ENCODE measurements around the gene LAMA3. TPM values are rescaled to one million over a fixed set of nuclear protein-coding genes. Genes with fewer than 3 reads are reported as not detected.

LAMA3 gene
- total RNA-seq, 1 donor from 2014 or later, result 9.4 TPM

DNA sequence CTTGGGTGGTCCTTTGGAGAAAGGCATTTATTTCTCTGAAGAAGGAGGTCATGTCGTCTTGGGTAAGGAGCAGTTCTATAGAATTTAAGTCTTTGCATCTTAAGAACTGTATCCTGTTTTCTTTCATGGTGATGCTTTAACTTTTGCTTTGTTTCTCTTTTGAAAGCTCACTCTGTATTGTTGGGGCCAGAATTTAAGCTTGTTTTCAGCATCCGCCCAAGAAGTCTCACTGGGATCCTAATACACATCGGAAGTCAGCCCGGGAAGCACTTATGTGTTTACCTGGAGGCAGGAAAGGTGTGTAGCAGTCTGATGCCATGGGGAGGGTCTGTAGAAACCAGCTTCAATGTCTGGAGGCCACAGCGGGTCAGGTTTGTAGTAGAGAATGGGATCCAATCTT, 260.6 kb downstream of the LAMA3 start:
- TF ChIP-seq, protein P1, sequence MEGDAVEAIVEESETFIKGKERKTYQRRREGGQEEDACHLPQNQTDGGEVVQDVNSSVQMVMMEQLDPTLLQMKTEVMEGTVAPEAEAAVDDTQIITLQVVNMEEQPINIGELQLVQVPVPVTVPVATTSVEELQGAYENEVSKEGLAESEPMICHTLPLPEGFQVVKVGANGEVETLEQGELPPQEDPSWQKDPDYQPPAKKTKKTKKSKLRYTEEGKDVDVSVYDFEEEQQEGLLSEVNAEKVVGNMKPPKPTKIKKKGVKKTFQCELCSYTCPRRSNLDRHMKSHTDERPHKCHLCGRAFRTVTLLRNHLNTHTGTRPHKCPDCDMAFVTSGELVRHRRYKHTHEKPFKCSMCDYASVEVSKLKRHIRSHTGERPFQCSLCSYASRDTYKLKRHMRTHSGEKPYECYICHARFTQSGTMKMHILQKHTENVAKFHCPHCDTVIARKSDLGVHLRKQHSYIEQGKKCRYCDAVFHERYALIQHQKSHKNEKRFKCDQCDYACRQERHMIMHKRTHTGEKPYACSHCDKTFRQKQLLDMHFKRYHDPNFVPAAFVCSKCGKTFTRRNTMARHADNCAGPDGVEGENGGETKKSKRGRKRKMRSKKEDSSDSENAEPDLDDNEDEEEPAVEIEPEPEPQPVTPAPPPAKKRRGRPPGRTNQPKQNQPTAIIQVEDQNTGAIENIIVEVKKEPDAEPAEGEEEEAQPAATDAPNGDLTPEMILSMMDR (conservative IDR thresholded peaks at IDR 0.05), result no peak
- H3K27ac Mint-ChIP-seq, result no peak overlapping the region
- no peaks in the 10 kb centered on the region for H3K36me3 Mint-ChIP-seq
- no peaks in the 10 kb centered on the region for H3K27me3 Mint-ChIP-seq
- H3K4me1 Mint-ChIP-seq (ENCODE audit: unreplicated experiment), result peaks cover 3% of the 10 kb centered on the region
- DNase-seq (ENCODE audit: extremely low spot score, unreplicated experiment), result no peak
- H3K9me3 Mint-ChIP-seq, result no peaks in the 10 kb centered on the region
- no peak overlapping the region for H3K4me3 Mint-ChIP-seq

DNA sequence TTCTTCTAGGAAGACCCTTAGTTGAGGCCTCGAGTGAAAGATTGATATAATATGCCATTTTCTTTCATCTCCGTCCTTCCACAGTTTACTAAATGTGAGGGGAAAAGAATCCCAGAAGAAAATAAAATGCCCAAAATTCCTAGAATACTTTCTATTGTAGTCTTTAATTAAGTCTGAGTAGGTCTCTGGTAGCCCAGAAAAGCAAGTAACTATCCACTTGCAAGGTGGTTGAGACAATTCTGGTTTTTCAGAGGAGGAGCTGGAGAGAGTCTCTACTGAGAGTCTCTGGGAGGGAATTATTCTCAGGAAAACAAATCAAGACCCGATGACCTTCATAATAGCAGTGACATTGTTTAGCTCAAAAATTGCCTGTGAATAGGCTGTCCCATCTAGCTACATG, 261.4 kb downstream of the LAMA3 start:
- Mint-ChIP-seq H3K4me3 (no peak overlapping the region), H3K27me3 (no peaks in the 10 kb centered on the region), H3K9me3 (no peaks in the 10 kb centered on the region), H3K4me1 (ENCODE audit: unreplicated experiment) (no peaks in the 10 kb centered on the region), H3K36me3 (no peaks in the 10 kb centered on the region), H3K27ac (no peak overlapping the region)
- DNase-seq (ENCODE audit: extremely low spot score, unreplicated experiment), result no peak
- TF ChIP-seq, protein P1 (conservative IDR thresholded peaks at IDR 0.05), result no peak

DNA sequence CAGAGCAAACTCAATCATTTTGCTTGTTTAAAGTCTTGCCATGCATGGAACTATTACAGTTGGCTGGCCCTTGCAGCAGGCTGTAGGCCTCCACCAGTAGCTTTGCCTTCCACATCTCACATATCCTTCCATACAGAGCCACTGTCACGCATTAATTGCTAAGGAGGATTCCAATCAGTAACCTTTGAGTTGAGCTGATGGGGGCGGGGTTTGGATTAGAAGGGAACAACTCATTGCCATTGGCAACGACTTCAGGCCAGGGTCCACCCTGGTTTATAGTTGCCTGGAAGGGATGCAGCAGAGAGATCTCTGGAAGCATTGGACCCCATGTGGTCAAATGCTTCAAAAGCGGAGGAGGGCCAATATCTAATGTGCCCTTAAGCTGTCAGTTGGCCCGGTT, 262.0 kb downstream of the LAMA3 start:
- Mint-ChIP-seq H3K27me3 (no peaks in the 10 kb centered on the region), H3K4me3 (no peak overlapping the region), H3K4me1 (ENCODE audit: unreplicated experiment) (no peaks in the 10 kb centered on the region), H3K36me3 (no peaks in the 10 kb centered on the region), H3K27ac (no peak overlapping the region), H3K9me3 (no peaks in the 10 kb centered on the region)
- TF ChIP-seq, protein P1 (conservative IDR thresholded peaks at IDR 0.05), result no peak
- no peak for DNase-seq (ENCODE audit: extremely low spot score, unreplicated experiment)

DNA sequence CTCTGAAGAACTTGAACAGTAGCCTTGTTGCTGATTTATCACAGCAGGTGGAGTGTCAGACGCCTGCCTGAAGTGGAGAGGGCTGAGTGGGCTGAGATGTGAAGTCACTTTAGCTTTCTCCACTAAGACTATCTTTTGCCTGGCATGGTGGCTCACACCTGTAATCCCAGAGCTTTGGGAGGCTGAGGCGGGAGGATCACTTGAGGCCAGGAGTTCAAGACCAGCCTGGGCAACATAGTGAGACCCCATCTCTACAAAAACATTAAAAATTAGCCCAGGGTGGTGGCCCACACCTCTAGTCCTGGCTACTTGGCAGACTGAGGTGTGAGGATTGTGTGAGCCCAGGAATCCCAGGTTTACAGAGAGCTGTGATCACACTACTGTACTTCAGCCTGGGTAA, 264.7 kb downstream of the LAMA3 start:
- no peaks in the 10 kb centered on the region for H3K36me3 Mint-ChIP-seq
- no peak overlapping the region for H3K27ac Mint-ChIP-seq
- no peak for DNase-seq (ENCODE audit: extremely low spot score, unreplicated experiment)
- H3K4me1 Mint-ChIP-seq (ENCODE audit: unreplicated experiment), result no peaks in the 10 kb centered on the region
- TF ChIP-seq, protein P1 (conservative IDR thresholded peaks at IDR 0.05), result no peak
- no peaks in the 10 kb centered on the region for H3K9me3 Mint-ChIP-seq
- H3K27me3 Mint-ChIP-seq, result no peaks in the 10 kb centered on the region
- no peak overlapping the region for H3K4me3 Mint-ChIP-seq

DNA sequence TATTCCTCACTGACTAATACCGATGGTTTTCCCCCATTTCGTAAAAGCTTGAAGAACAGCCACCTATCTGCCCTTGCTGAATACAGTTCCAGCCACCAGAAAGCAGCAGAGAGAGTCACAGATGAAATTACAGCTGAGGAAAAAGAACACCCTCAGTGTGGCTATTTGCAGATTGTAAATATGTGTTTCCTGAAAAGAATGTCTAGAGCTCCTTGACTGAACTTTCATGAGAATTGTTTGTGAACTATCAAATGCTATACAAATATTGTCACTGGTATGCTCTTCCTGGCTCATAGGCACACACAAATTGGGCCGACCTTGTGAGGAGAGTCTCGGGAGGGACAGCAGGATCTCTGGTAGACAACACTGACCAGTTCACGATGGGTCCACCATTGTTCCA, 267.2 kb downstream of the LAMA3 start:
- no peaks in the 10 kb centered on the region for H3K36me3 Mint-ChIP-seq
- DNase-seq (ENCODE audit: extremely low spot score, unreplicated experiment), result no peak
- no peak overlapping the region for H3K4me3 Mint-ChIP-seq
- H3K27me3 Mint-ChIP-seq, result no peaks in the 10 kb centered on the region
- H3K9me3 Mint-ChIP-seq, result no peaks in the 10 kb centered on the region
- H3K27ac Mint-ChIP-seq, result no peak overlapping the region
- H3K4me1 Mint-ChIP-seq (ENCODE audit: unreplicated experiment), result no peaks in the 10 kb centered on the region
- TF ChIP-seq, protein P1 (conservative IDR thresholded peaks at IDR 0.05), result no peak

DNA sequence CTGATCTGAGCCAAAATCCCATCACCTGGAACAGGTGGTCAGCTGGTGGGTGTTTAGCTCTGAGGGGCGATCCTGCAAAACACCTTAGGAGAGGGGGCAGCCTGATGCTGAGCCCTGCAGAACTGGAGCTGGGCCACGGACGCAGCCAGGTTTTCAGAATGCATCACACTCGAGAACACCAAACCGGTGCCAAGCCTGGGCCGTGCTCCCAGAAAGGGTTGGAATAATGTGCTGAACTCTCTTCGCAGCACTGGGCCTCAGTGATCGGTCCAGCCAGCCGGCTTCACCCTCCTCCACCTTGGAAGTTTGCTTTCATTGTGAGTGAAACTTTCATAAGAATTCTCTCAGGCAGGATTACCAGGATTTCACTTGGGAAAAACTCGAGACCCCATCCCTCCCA, 268.8 kb downstream of the LAMA3 start:
- Mint-ChIP-seq H3K4me1 (ENCODE audit: unreplicated experiment) (no peaks in the 10 kb centered on the region), H3K36me3 (no peaks in the 10 kb centered on the region), H3K4me3 (no peak overlapping the region), H3K9me3 (no peaks in the 10 kb centered on the region), H3K27me3 (no peaks in the 10 kb centered on the region), H3K27ac (no peak overlapping the region)
- DNase-seq (ENCODE audit: extremely low spot score, unreplicated experiment), result no peak
- TF ChIP-seq, protein P1 (conservative IDR thresholded peaks at IDR 0.05), result no peak
